Tibial nerve (tissue), 4 donors: Measurements from ENCODE around the gene ST3GAL3. TPM values are rescaled to one million over a fixed set of nuclear protein-coding genes. Genes with fewer than 3 reads are reported as not detected.

ENCODE experiments used
- DNase-seq, 2 donors: peaks; one replicate each; pipeline ENCODE4 v3.0.0-alpha.2; 2019; ENCODE audit warnings: low spot score in 2 of 2
- H3K27ac ChIP-seq, 4 donors: fragments of 200-600 bp; sonication (generic) in 3 of 4; one replicate each; pipeline ENCODE4 v1.5.1; 2017 to 2019; ENCODE audit warnings: mild to moderate bottlenecking in 1 of 4
- H3K27me3 ChIP-seq, 2 donors: fragments of 200-600 bp; sonication (generic) in 1 of 2; one replicate each; pipeline versions ENCODE4 v1.5.1 to v1.6.0; 2017 to 2019
- H3K36me3 ChIP-seq, 3 donors: fragments of 200-600 bp; sonication (generic); one replicate each; pipeline ENCODE4 v1.5.1; 2018 to 2019
- H3K4me1 ChIP-seq, 4 donors: fragments of 200-600 bp; sonication (generic) in 3 of 4; one replicate each; pipeline ENCODE4 v1.5.1; 2017 to 2019
- H3K4me3 ChIP-seq, 4 donors: fragments of 200-600 bp; sonication (generic) in 3 of 4; one replicate each; pipeline ENCODE4 v1.5.1; 2017 to 2019; ENCODE audit warnings: mild to moderate bottlenecking in 1 of 4, moderate library complexity in 1 of 4
- H3K9me3 ChIP-seq, 4 donors: fragments of 200-600 bp; sonication (generic) in 3 of 4; one replicate each; pipeline ENCODE4 v1.5.1; 2017 to 2019
- EP300 ChIP-seq, 2 donors: sonication (generic); formaldehyde crosslinking; IDR thresholded peaks; one replicate each; pipeline ENCODE4 v1.6.1; 2017; ENCODE audit warnings: antibody characterized with exemption in 2 of 2, mild to moderate bottlenecking in 1 of 2
- POLR2A ChIP-seq, 2 donors: fragments of 450-650 bp; IDR thresholded peaks; one replicate each; pipeline ENCODE4 v1.6.1; 2017; ENCODE audit warnings: antibody characterized with exemption in 2 of 2, mild to moderate bottlenecking in 2 of 2, moderate library complexity in 2 of 2
- WGBS, 2 donors: methylation state at CpG; one replicate each; pipeline ENCODE4 v1.1.5; 2018; 5-methylcytosine and 5-hydroxymethylcytosine counted together
- total RNA-seq, 4 donors: library from RNA; depleted of rRNA; stranded (reverse); fragments of >200 nt; gene quantifications; one replicate each; pipeline ENCODE4 v1.1.0, GENCODE V29; 2016
- TF ChIP-seq, protein P1 (sequence below), 5 experiments: fragments of 200-600 bp in 3 of 5; fragments of 450-650 bp in 2 of 5; sonication (generic) in 3 of 5; IDR thresholded peaks; one replicate each; pipeline ENCODE4 v1.5.1; 2016 to 2019; ENCODE audit warnings: antibody characterized with exemption in 5 of 5, mild to moderate bottlenecking in 3 of 5, moderate library complexity in 2 of 5

ST3GAL3 gene
- total RNA-seq, 4 donors from 2014 or later, result 20.7 to 27.0 (median 24.1) TPM

DNA sequence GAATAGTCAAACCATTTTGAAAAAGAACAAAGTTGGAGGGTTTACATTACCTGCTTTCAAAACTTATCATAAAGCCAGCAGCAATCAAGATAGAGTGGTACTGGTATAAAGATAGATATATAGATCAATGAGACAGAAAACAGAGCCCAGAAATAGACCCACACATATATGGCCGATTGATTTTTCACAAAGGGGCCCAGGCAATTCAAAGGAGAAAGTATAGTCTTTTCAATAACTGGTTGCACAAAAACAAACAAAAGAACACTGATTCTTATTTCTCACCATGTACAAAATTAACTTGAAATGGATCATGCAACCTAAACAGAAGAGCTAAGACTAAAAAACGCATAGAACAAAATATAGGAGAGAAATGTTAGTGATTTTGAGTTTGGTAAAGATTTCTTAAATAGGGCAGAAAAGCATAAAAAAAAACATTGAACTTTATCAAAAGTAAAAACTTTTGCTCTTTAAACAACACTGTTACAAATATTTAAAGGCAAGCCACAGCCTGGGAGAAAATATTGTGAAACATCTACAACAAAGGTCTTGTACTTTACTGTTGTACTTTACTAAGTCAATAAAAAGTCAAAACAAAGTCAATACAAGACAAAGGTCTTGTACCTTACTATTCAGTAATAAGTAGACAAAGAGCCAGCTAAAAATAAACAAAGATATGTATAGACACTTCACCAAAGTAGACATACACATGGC lies 50.2 kb downstream of the ST3GAL3 start:
- whole genome bisulfite sequencing, 2 donors, result 92 to 95% methylated on average over 2 of the region's 2 CpGs

DNA sequence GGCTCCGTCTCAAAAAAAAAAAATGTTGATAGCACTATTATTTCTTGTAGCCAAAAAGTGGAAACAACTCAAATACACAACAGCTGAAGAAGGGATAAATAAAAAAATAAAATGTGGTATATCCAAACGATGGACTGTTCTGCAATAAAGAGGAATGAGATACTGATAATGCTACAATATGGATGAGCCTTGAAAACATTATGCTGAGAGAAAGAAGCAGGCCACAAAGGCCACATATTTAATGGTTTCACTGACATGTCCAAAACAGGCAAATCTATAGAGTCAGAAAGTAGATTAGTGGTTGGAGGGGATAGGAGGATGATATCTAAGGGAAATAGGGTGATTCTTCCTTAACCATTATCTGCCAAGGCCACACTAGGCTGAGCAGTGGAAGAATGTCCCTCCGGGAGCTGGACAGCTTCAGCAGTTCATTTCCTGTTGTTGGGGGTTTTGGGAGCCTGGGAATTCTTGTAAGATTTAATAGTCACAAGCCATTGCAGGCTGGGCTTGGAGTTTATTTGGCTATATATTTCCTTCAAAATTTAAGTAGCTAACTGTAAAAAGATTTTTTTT lies 53.5 kb downstream of the ST3GAL3 start:
- H3K27ac ChIP-seq, result no peak overlapping the region
- WGBS, 2 donors, result 67 to 80% methylated on average over 3 of the region's 3 CpGs
- no peak for TF ChIP-seq EP300 (IDR thresholded peaks at IDR 0.05)
- TF ChIP-seq POLR2A (IDR thresholded peaks at IDR 0.05), result no peak

More for the DNA sequence above, 50.2 kb downstream of the ST3GAL3 start:
- Histone ChIP-seq H3K4me3 (no peak overlapping the region), H3K9me3 (no peaks in the 10 kb centered on the region), H3K4me1 (no peaks in the 10 kb centered on the region), H3K36me3 (peaks cover 0 to 2% (median 0%) of the 10 kb centered on the region in 3 donors), H3K27me3 (no peaks in the 10 kb centered on the region), H3K27ac (no peak overlapping the region)
- no peak for TF ChIP-seq EP300 (IDR thresholded peaks at IDR 0.05)
- TF ChIP-seq, protein P1, sequence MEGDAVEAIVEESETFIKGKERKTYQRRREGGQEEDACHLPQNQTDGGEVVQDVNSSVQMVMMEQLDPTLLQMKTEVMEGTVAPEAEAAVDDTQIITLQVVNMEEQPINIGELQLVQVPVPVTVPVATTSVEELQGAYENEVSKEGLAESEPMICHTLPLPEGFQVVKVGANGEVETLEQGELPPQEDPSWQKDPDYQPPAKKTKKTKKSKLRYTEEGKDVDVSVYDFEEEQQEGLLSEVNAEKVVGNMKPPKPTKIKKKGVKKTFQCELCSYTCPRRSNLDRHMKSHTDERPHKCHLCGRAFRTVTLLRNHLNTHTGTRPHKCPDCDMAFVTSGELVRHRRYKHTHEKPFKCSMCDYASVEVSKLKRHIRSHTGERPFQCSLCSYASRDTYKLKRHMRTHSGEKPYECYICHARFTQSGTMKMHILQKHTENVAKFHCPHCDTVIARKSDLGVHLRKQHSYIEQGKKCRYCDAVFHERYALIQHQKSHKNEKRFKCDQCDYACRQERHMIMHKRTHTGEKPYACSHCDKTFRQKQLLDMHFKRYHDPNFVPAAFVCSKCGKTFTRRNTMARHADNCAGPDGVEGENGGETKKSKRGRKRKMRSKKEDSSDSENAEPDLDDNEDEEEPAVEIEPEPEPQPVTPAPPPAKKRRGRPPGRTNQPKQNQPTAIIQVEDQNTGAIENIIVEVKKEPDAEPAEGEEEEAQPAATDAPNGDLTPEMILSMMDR (IDR thresholded peaks at IDR 0.05), result no peak
- DNase-seq, result no peak

DNA sequence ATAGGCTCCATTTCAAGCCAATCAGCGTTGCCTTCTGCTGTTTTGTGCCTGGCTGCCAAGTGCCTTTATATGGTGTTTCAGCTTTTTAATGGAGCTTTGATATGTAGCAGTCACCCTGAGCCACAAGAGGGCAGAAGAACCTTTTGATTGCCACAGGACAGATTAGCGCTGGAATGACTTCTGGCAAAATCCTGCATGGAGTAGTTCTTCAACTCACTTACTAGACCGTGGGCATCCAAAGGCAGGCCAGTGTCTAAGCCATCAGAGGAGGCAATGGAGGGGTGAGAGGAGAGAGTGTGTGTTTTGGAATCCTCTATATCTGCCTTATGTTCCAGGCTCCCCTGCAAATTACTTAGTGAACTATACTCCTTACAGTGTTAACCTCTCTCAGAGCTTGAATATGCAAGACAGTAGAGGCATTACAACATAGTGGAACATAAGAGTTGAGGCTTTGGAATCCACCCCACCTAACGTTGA lies 56.2 kb downstream of the ST3GAL3 start:
- no peak overlapping the region for H3K4me3 ChIP-seq
- H3K4me1 ChIP-seq, result peaks cover 0 to 23% (median 2%) of the 10 kb centered on the region in 4 donors
- no peaks in the 10 kb centered on the region for H3K9me3 ChIP-seq
- peak; percentile 63 to 88 for DNase-seq
- WGBS, 2 donors, result 1 to 4% methylated on average over 4 of the region's 4 CpGs
- TF ChIP-seq EP300 (IDR thresholded peaks at IDR 0.05), result peak in 1 of 2 donors; percentile 46
- TF ChIP-seq, protein P1 (IDR thresholded peaks at IDR 0.05), result peak; percentile 62 to 90 (median 79)
- TF ChIP-seq POLR2A (IDR thresholded peaks at IDR 0.05), result no peak
- no peaks in the 10 kb centered on the region for H3K27me3 ChIP-seq
- no peaks in the 10 kb centered on the region for H3K36me3 ChIP-seq
- no peak overlapping the region for H3K27ac ChIP-seq

More for the DNA sequence above, 53.5 kb downstream of the ST3GAL3 start:
- Histone ChIP-seq H3K27me3 (no peaks in the 10 kb centered on the region), H3K4me3 (no peak overlapping the region), H3K36me3 (no peaks in the 10 kb centered on the region), H3K4me1 (peaks cover 0 to 12% (median 2%) of the 10 kb centered on the region in 4 donors), H3K9me3 (no peaks in the 10 kb centered on the region)
- DNase-seq, result no peak

DNA sequence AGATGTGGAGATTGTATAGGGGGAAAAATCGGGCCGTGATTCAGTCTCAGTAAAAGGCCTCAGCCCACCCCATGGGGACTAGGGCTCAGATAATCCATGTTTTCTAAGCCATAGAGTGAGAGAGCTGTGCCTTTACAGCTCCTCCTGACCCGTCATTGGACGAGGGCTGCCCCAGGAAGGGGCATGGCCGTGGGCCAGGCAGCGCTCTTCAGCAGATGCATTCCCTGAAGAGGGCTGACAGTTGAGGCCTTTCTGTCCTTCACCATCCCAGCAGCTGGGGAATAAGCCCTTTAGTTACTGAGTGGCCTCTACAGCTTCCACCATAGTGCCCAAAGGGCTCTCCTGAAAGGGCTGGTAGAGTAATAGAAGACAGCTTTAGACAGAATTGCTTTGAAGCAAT lies 57.2 kb downstream of the ST3GAL3 start:
- Histone ChIP-seq H3K4me3 (no peak overlapping the region), H3K36me3 (no peaks in the 10 kb centered on the region), H3K27ac (no peak overlapping the region), H3K27me3 (no peaks in the 10 kb centered on the region), H3K9me3 (no peaks in the 10 kb centered on the region), H3K4me1 (peaks cover 0 to 29% (median 2%) of the 10 kb centered on the region in 4 donors)
- WGBS, 2 donors, result 87 to 93% methylated on average over 6 of the region's 6 CpGs
- DNase-seq, result no peak
- TF ChIP-seq POLR2A (IDR thresholded peaks at IDR 0.05) (no peak), EP300 (IDR thresholded peaks at IDR 0.05) (no peak)
- TF ChIP-seq, protein P1 (IDR thresholded peaks at IDR 0.05), result no peak

DNA sequence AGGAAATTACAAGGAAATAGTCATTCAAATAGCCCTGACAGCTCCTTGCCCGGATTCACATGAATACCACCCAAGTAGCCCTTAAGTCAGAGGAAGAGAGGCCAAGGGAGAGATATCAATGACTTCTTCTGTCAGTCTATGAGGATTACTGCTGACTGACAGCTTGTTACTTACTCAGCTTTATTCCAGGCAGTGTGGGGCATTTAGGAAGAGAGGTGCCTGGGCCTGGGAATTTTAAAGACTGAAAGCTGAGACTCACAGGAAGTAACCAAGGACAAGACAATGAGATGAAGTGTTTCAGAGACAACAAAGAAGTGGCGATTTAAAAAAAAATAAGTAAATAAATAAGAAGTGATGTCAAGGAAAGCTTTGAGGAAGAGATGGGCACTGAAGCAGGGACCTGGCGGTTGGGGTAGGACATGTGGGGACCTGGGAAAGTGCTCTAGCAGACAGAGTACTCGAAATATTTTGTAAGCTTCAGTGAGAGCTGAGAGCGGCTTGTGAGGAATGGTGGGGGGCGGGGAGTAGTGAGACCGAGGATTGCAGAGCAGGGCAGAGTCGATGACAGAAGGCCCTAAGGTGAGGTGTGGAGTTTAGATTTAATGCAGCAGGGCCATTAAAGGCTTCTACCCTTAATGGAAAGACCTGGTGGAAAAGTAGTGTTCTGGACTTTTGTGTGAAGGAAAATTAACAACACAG lies 58.9 kb downstream of the ST3GAL3 start:
- Histone ChIP-seq H3K4me1 (peaks cover 0 to 29% (median 2%) of the 10 kb centered on the region in 4 donors), H3K4me3 (no peak overlapping the region), H3K36me3 (no peaks in the 10 kb centered on the region), H3K9me3 (no peaks in the 10 kb centered on the region), H3K27ac (no peak overlapping the region), H3K27me3 (no peaks in the 10 kb centered on the region)
- TF ChIP-seq POLR2A (IDR thresholded peaks at IDR 0.05), result no peak
- TF ChIP-seq, protein P1 (IDR thresholded peaks at IDR 0.05), result no peak
- TF ChIP-seq EP300 (IDR thresholded peaks at IDR 0.05), result no peak
- WGBS, 2 donors, result 56 to 57% methylated on average over 8 of the region's 8 CpGs
- DNase-seq, result no peak
